Measurements from ENCODE around the gene FAR2.

DNA sequence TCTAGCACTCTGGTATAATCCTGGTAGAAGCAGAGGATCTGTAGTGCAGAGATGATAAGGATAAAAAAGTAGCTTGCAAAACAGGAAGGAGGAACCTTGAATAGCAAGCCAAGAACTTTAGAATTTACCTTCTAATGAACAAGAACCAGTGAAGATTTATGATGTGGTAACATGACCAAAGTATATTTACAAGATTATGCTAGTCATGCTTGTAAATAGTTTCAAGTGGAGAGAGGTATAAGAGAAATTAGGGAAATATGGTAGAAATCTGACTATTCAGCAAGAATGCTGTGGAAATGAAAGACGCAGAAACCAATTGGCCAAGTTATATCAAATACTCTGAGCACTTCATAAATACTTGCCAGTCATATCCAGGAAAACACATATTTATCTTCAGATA lies 184.1 kb downstream of the FAR2 start:
- TF ChIP-seq, protein P1, sequence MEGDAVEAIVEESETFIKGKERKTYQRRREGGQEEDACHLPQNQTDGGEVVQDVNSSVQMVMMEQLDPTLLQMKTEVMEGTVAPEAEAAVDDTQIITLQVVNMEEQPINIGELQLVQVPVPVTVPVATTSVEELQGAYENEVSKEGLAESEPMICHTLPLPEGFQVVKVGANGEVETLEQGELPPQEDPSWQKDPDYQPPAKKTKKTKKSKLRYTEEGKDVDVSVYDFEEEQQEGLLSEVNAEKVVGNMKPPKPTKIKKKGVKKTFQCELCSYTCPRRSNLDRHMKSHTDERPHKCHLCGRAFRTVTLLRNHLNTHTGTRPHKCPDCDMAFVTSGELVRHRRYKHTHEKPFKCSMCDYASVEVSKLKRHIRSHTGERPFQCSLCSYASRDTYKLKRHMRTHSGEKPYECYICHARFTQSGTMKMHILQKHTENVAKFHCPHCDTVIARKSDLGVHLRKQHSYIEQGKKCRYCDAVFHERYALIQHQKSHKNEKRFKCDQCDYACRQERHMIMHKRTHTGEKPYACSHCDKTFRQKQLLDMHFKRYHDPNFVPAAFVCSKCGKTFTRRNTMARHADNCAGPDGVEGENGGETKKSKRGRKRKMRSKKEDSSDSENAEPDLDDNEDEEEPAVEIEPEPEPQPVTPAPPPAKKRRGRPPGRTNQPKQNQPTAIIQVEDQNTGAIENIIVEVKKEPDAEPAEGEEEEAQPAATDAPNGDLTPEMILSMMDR (conservative IDR thresholded peaks at IDR 0.05; ENCODE audit: low read depth, low read length) = no peak
- TF ChIP-seq EZH2 (IDR thresholded peaks at IDR 0.05; ENCODE audit: borderline replicate concordance, low read depth, low read length, poor library complexity, severe bottlenecking) = no peak
